ENCODE results near the gene LEMD1.
"Not testable (repeated sequence)": the region's sequence is repeated elsewhere in the genome, so short reads cannot be mapped to it uniquely, and the experiment has no call there.

LEMD1 gene

GRCh38 chr1:205430696-205431305, 8.9 kb upstream of the LEMD1 start:
- DNase-seq (ENCODE audit: low read depth in 2 of 2), result peak; percentile 20 to 28

DNA sequence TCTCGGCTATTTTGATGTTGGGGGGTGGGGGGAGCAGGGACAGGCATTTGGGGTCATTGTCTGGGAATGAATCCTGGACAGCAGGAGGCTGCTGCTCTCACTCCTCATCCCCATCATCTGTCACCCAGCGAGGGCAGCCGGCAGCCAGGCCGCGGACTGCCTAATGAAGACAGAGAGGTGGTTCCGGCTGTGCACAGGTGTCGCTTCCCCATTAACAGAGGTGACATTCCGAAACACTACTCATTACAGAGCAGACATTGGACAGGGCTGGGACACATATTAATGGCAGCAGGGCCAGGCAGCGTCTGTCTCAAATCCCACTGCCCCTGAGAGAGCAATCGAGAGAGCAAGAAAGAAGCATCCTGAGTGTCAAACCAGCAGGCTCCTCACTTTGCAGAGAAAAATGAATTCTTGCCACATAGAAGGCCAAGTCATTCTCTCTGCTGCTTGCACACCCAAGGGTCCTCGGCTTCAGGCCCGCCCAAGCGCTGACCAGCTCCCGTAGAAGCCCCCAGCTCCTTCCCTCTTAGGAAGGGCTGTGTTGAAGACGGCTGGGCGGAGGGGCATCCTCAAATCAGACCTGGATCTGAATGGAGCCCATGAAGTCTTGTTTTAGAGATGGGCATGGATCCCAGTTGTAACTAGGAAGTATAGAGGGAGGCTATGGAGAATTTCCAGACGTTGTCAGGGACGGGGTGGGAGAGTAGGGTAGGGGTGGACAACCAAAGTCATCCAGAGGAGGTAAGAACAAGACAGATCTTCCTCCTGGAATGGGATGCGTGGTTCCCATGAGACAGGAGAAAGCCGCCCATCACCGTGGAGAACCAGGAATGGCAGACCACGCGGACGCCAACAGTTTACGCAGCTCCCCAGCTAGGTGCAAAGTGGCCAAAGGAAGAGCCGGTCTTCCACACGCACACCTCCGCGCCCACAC, 8.2 kb upstream of the LEMD1 start:
- no peak for DNase-seq (ENCODE audit: low read depth in 2 of 2)

- no peak for DNase-seq (ENCODE audit: low read depth in 2 of 2)
Observed at GRCh38 chr1:205424901-205425600, 3.2 kb upstream of the LEMD1 start.

DNA sequence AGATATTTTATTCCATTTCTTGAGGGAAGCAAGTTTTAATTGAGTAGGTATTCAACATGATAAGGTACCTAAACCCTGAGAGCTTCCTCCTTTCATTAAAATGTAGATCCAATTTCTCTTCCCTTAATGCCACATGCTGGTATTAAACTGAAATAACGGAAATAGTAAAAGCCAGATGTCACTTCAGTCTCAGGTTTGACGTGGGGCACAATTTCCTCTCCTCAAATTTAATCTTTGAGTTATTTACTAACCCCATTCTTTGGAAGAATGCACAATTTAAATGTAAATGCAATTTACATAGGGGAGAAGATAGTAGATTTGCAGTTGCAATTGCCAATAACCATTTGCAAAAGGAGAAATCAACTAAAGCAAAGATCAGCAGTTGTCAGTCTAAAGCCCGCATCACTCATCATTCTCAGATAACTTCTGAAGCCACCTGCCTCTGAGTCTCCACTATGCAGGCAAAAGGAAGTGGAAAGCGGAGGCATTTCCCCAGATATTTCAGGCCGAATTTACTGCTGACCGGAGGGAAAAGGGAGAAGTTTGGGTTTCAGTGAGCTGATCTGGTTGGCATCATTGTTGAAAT, 2.1 kb upstream of the LEMD1 start:
- DNase-seq (ENCODE audit: low read depth in 2 of 2), result no peak

DNA sequence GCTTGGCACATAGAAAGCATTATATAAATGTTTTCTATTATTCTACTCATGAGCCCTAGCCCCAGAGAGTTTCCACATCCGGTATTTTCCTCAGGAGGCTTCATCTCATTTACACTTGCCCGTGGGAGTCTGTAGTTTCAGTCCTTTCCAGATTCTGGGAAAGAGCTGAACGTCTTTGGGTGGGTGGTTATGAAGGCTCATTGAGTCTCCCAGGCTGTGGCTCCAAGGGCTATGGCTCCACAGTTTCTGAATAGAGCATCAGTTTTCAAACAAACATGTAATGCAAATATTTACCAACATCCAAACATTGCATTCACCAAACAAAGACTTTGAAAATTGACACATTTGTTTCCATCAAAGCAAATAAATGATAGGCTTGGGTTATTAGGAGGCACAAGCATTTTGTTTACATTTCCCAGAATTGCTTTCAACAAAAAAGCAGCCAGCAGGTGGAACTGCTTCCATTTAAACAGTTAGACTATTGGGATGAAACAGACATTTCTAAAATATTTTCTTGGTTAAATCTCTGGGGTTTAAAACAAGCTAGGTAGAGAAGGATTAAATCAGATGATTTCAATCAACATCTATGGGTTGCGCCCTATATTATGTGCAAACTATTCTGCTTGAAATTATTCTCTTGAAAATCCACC, 1.3 kb upstream of the LEMD1 start:
- no peak for DNase-seq (ENCODE audit: low read depth in 2 of 2)

GRCh38 chr1:205420938-205421337, 918 bp downstream of the LEMD1 start:
- no peak for DNase-seq (ENCODE audit: low read depth in 2 of 2)

GRCh38 chr1:205417870-205418635, 3.8 kb downstream of the LEMD1 start:
- no peak for DNase-seq (ENCODE audit: low read depth in 2 of 2)

DNA sequence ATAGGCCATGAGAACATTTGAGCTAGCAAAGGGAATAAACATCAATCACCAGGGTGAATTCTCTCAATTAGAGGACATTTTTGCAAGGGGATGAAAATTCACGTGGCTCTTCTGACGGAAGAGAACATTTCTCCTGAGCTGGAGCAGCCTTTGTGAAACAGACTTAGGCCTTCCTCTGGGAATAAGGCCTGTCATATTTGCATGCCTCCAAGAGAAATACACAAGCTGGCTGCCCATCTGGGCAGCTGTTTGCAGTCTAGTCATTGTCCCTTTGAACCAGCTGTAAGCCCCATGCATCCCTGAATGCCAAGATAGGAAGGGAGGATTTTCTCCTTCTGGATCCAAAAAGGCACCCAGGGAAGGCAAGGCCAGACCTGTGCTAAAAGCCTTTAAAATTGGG, 5.5 kb downstream of the LEMD1 start:
- DNase-seq (ENCODE audit: low read depth in 2 of 2), result no peak

DNA sequence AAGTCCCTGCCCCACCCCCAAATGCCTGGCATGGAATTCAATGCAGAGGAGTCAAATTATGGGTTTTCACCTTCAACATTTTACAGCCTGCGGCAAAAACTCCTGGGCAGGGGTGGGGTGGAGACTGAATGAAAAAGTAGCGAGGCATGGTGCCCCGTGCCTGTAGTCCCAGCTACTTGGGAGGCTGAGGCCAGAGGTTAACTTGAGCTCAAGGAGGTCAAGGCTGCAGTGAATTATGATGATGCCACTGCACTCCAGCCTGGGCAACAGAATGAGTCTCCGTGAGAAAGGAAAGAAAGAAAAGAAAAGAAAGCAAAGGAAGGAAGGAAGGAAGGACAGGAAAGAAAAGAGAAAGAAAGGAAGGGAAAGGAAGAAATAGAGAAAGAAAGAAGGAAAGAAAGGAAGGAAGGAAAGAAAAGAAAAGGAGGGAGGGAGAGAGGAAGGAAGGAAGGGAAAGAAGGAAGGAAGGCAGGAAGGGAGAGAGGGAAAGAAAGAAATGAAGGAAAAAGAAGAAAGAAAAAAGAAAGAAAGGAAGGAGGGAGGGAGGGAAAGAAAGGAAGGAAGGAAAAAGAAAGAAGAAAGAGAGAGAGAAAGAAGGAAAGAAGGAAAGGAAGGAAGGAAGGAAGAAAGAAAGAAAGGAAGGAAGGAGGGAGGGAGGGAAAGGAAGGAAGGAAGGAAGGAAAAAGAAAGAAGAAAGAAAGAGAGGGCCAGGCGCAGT, 11.1 kb downstream of the LEMD1 start:
- DNase-seq (ENCODE audit: low read depth in 2 of 2), result no peak

DNA sequence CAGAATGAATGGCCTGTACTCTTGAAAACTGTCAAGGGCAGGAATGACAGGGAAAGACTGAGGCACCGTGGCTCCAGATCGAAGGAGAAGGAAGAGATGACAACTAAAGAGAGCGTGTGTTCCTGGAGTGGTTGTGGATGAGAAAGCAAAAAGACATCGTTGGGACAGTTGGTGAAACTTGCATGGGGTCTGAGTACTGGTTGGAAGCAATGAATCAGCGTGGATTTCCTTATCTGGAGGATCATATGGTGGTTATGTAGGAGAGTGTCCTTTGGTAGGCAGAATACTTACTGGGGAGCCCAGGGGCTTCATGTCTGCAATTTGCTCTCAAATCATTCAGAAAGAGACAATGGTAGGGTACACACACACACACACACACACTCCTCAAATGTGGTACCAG, 13.9 kb downstream of the LEMD1 start:
- DNase-seq (ENCODE audit: low read depth in 2 of 2), result no peak

- DNase-seq (ENCODE audit: low read depth in 2 of 2), result not testable (repeated sequence)
Observed at GRCh38 chr1:205406252-205406651, 15.6 kb downstream of the LEMD1 start.

- not testable (repeated sequence) for DNase-seq (ENCODE audit: low read depth in 2 of 2)
Observed at GRCh38 chr1:205404484-205404883, 17.4 kb downstream of the LEMD1 start.

DNA sequence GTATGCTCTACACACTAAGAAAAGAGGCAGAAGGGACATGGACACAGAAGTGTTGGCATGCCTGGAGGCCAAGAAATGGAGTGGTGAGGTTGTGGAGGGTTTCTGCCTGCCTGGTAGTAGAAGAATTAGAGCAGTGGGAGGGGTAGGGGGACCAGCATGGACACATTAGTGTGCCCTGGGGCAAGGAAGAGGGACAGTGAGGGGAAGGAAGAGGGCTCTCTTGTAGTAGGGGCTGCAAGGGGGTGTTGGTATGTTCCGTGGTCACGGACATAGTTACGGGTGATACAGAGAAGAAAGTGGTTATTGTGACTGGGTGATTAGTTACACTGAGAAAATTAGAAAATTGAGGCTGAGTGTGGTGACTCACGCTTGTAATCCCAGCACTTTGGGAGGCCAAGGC, 23.3 kb downstream of the LEMD1 start:
- no peak for DNase-seq (ENCODE audit: low read depth in 2 of 2)

- peak in 1 of 2 donors; percentile 2 for DNase-seq (ENCODE audit: low read depth in 2 of 2)
Observed at GRCh38 chr1:205396967-205397616, 24.8 kb downstream of the LEMD1 start.

DNA sequence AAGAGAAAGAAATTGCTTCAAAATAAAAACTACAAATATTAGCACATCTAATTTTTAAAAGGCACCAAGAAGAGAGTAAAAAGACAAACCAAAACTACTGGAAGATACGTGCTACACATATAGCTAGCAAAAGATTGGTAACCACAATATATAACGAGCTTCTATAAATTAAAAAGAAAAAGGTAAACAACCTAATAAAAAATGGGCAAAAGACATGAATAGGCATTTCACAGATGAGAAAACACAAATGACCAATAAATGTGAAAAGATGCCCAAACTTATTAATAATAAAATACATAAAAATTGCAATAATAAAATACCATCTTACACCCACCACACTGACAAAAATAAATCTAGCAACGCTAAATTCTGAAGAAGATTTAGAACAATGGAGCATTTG, 26.2 kb downstream of the LEMD1 start:
- DNase-seq (ENCODE audit: low read depth in 2 of 2), result no peak

DNA sequence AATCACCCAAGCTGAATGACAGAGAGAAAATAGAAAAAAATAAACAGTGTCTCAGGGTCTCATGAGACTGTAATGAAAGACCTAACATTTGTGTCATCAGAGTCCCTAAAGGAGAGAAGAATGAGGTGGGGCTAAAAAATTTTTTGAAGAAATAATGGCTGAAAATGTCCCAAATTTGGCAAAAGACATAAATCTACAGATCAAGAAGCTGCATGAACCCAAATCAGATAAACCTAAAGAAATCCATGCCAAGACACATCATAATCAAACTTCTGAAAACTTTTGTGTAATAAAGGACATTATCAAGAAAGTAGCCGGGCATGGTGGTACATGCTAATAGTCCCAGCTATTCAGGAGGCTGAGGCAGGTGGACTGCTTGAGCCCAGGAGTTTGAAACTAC, 29.2 kb downstream of the LEMD1 start:
- DNase-seq (ENCODE audit: low read depth in 2 of 2), result no peak

DNA sequence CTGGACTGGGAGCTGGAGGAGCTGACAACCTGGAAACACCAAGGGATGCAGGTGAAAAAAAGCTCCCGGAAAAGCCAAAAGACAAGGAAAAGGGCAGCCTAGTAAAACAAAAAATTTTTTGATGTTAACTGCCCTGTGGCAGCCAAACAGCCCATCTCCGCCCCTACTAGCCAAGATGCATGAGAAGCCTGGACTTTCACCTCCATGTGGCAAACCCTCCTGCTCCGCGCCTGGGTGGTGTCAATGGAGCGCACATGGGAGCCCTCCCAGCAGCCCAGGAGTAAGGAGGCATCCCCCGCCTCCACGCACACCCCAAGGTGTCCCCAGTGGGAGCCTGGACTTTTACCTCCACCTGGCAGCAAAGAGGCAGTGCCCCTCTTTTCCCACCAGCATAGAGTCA, 30.5 kb downstream of the LEMD1 start:
- DNase-seq (ENCODE audit: low read depth in 2 of 2), result no peak

- no peak for DNase-seq (ENCODE audit: low read depth in 2 of 2)
Observed at GRCh38 chr1:205387845-205388244, 34.0 kb downstream of the LEMD1 start.

GRCh38 chr1:205382990-205383389, 38.9 kb downstream of the LEMD1 start:
- DNase-seq (ENCODE audit: low read depth in 2 of 2), result not testable (repeated sequence)

DNA sequence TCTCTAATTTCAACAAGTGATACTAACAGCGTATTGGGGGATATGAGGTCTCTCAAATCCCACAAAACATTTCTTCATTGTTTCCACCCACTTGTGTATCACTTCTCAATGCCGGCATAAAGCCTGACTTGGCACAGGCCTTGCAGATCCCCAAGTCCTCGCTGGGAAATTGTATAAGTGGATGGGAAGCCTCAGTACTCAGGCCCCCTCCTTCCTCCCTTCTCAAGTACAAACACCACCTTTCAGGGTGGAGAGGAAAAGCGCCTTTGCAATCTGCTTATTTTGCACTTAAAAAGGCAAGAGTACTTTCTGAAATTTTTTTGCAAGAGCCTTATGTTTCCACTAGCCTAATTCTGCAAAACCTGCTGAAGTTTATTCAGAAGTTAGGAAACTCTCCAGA, 39.3 kb downstream of the LEMD1 start:
- no peak for DNase-seq (ENCODE audit: low read depth in 2 of 2)
